ENCODE results near the gene VWA7.
"Not testable (repeated sequence)": the region's sequence is repeated elsewhere in the genome, so short reads cannot be mapped to it uniquely, and the experiment has no call there.

VWA7 gene

DNA sequence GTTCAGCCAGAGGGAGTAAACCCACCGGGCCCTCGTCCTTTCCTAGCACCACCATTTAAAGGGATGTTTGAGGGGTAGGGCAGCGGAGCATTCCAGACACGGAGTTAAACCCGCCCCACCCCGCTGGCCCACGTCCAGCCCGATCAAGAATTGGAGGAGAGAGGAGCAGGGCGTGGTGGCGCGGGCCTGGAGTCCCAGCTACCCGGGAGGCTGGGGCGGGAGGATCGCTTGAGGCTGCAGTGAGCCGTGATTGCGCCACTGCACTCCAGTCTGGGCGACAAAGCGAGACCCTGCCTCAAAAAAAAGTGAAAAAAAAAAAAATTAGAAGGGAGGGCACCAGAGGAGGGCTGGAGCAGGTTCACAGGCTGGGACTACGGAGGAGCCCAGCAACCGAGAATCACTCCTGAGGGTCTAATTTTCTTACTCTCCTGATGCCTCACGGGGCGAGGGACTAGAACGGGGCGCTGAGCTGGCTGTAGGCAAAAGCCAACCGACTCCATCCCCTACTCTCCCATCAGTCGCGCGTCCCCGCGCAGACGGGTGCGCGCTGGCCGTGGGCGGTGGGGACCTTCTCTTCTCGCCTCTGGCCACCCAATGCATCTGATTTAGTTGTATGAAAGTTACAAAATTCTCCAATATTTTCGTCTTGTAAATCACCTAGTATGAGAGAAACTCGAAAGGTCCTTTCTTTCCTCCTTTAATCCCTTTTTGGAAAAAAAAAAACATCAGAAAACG is 44.3 kb upstream of the VWA7 start:
- peak in 2 of 3 donors; percentile 39 to 53 for DNase-seq
- POLR2A ChIA-PET: interaction anchor here (1.0 kb wide), 1 partner anchor 118 kb away, joined by 3 read pairs; no protein-coding TSS in a partner anchor
- CTCF ChIA-PET: interaction anchor here (0.6 to 1.1 kb wide), 5 partner anchors 11 to 26 kb away, joined by 3 read pairs; partner anchors contain the start of genes LSM2 and VARS1

DNA sequence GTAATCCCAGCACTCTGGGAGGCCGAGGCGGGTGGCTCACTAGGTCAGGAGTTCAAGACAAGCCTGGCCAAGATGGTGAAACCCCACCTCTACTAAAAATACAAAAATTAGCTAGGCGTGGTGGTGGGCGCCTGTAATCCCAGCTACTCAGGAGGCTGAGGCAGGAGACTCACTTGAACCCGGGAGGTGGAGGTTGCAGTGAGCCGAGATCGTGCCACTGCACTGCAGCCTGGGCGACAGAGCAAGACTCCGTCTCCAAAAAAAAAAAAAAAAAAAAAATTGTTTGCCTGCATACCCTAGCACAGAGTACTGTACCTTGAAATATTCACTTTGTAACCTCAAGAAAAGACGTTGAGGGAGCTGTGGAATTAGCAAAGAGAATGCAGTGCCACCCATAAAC is 43.3 kb upstream of the VWA7 start:
- POLR2A ChIA-PET: interaction anchor here (0.6 to 1.0 kb wide), 2 partner anchors 31 to 199 kb away, joined by 3 read pairs; no protein-coding TSS in a partner anchor

More for the DNA sequence above, 44.3 kb upstream of the VWA7 start:
- WGBS (ENCODE audit: insufficient coverage): 10% methylated on average over 16 of the region's 39 CpGs
- H3K27me3 ChIP-seq (replicated peaks in 2 of 5; ENCODE audit: control insufficient read depth in 4 of 5, insufficient read depth in 5 of 5, low read length in 4 of 5): no peaks in the 10 kb centered on the region
- no peaks in the 10 kb centered on the region for H3K36me3 ChIP-seq (ENCODE audit: control insufficient read depth in 4 of 4, insufficient read depth in 4 of 4, low read length in 3 of 4)
- peaks cover 32 to 70% (median 55%) of the 10 kb centered on the region in 4 experiments for H3K4me1 ChIP-seq (ENCODE audit: control extremely low read depth in 1 of 4, control insufficient read depth in 4 of 4, insufficient read depth in 4 of 4, low read length in 3 of 4)
- peak overlapping the region; percentile 74 to 91 (median 86) for H3K4me3 ChIP-seq (ENCODE audit: control insufficient read depth in 1 of 7, extremely low read depth in 1 of 7, insufficient read depth in 4 of 7, low read depth in 2 of 7, low read length in 6 of 7)
- H3K9me3 ChIP-seq (ENCODE audit: control extremely low read depth in 1 of 5, control insufficient read depth in 4 of 5, insufficient read depth in 2 of 5, low read depth in 1 of 5, low read length in 4 of 5): no peaks in the 10 kb centered on the region
- H3K27ac ChIP-seq (ENCODE audit: insufficient read depth in 1 of 2, low read depth in 1 of 2, low read length in 2 of 2, poor library complexity in 1 of 2, severe bottlenecking in 2 of 2): peak overlapping the region; percentile 68 to 94

GRCh38 chr6:31819871-31820299 is 42.8 kb upstream of the VWA7 start:
- peak overlapping the region in 1 of 2 experiments; percentile 12 for H3K27ac ChIP-seq (ENCODE audit: insufficient read depth in 1 of 2, low read depth in 1 of 2, low read length in 2 of 2, poor library complexity in 1 of 2, severe bottlenecking in 2 of 2)
- no peaks in the 10 kb centered on the region for H3K36me3 ChIP-seq (ENCODE audit: control insufficient read depth in 4 of 4, insufficient read depth in 4 of 4, low read length in 3 of 4)
- no peaks in the 10 kb centered on the region for H3K9me3 ChIP-seq (ENCODE audit: control extremely low read depth in 1 of 5, control insufficient read depth in 4 of 5, insufficient read depth in 2 of 5, low read depth in 1 of 5, low read length in 4 of 5)
- ChIA-PET CTCF (interaction anchor here (0.8 to 2.6 kb wide), 6 partner anchors 11 to 108 kb away, joined by 3 to 9 read pairs (median 3); no protein-coding TSS in a partner anchor), POLR2A (interaction anchor here (0.6 to 1.0 kb wide), 2 partner anchors 31 to 198 kb away, joined by 3 read pairs; no protein-coding TSS in a partner anchor)
- H3K4me1 ChIP-seq (ENCODE audit: control extremely low read depth in 1 of 4, control insufficient read depth in 4 of 4, insufficient read depth in 4 of 4, low read length in 3 of 4): peaks cover 30 to 62% (median 46%) of the 10 kb centered on the region in 4 experiments
- H3K4me3 ChIP-seq (ENCODE audit: control insufficient read depth in 1 of 7, extremely low read depth in 1 of 7, insufficient read depth in 4 of 7, low read depth in 2 of 7, low read length in 6 of 7): no peak overlapping the region
- DNase-seq: no peak
- no peaks in the 10 kb centered on the region for H3K27me3 ChIP-seq (replicated peaks in 2 of 5; ENCODE audit: control insufficient read depth in 4 of 5, insufficient read depth in 5 of 5, low read length in 4 of 5)

More for the DNA sequence above, 43.3 kb upstream of the VWA7 start:
- not testable (repeated sequence) for H3K36me3 ChIP-seq (ENCODE audit: control insufficient read depth in 4 of 4, insufficient read depth in 4 of 4, low read length in 3 of 4); H3K27me3 ChIP-seq (replicated peaks in 2 of 5; ENCODE audit: control insufficient read depth in 4 of 5, insufficient read depth in 5 of 5, low read length in 4 of 5); H3K27ac ChIP-seq (ENCODE audit: insufficient read depth in 1 of 2, low read depth in 1 of 2, low read length in 2 of 2, poor library complexity in 1 of 2, severe bottlenecking in 2 of 2); DNase-seq; H3K9me3 ChIP-seq (ENCODE audit: control extremely low read depth in 1 of 5, control insufficient read depth in 4 of 5, insufficient read depth in 2 of 5, low read depth in 1 of 5, low read length in 4 of 5)
- CTCF ChIA-PET: interaction anchor here (0.8 to 2.6 kb wide), 5 partner anchors 10 to 108 kb away, joined by 3 to 9 read pairs (median 3); no protein-coding TSS in a partner anchor
- Histone ChIP-seq H3K4me1 (ENCODE audit: control extremely low read depth in 1 of 4, control insufficient read depth in 4 of 4, insufficient read depth in 4 of 4, low read length in 3 of 4) (peaks cover 30 to 62% (median 46%) of the 10 kb centered on the region in 4 experiments), H3K4me3 (ENCODE audit: control insufficient read depth in 1 of 7, extremely low read depth in 1 of 7, insufficient read depth in 4 of 7, low read depth in 2 of 7, low read length in 6 of 7) (peak overlapping the region in 1 of 7 experiments; percentile 33)
- WGBS (ENCODE audit: insufficient coverage): 82% methylated on average over 2 of the region's 10 CpGs

GRCh38 chr6:31817929-31818511 is 40.9 kb upstream of the VWA7 start:
- peak overlapping the region; percentile 46 to 67 for H3K27ac ChIP-seq (ENCODE audit: insufficient read depth in 1 of 2, low read depth in 1 of 2, low read length in 2 of 2, poor library complexity in 1 of 2, severe bottlenecking in 2 of 2)
- not testable (repeated sequence) for DNase-seq; H3K36me3 ChIP-seq (ENCODE audit: control insufficient read depth in 4 of 4, insufficient read depth in 4 of 4, low read length in 3 of 4); H3K27me3 ChIP-seq (replicated peaks in 2 of 5; ENCODE audit: control insufficient read depth in 4 of 5, insufficient read depth in 5 of 5, low read length in 4 of 5); H3K9me3 ChIP-seq (ENCODE audit: control extremely low read depth in 1 of 5, control insufficient read depth in 4 of 5, insufficient read depth in 2 of 5, low read depth in 1 of 5, low read length in 4 of 5)
- ChIA-PET CTCF (interaction anchor here (1.0 to 2.6 kb wide), 11 partner anchors 9 to 259 kb away, joined by 3 to 9 read pairs (median 4); partner anchors contain the start of gene LSM2), POLR2A (interaction anchor here (0.7 to 1.4 kb wide), 3 partner anchors 15 to 79 kb away, joined by 3 to 4 read pairs (median 3); partner anchors contain the start of gene VARS1)
- H3K4me1 ChIP-seq (ENCODE audit: control extremely low read depth in 1 of 4, control insufficient read depth in 4 of 4, insufficient read depth in 4 of 4, low read length in 3 of 4): peaks cover 30 to 62% (median 43%) of the 10 kb centered on the region in 4 experiments
- WGBS (ENCODE audit: insufficient coverage): 25% methylated on average over 2 of the region's 8 CpGs
- peak overlapping the region in 6 of 7 experiments; percentile 59 to 83 (median 70) for H3K4me3 ChIP-seq (ENCODE audit: control insufficient read depth in 1 of 7, extremely low read depth in 1 of 7, insufficient read depth in 4 of 7, low read depth in 2 of 7, low read length in 6 of 7)

DNA sequence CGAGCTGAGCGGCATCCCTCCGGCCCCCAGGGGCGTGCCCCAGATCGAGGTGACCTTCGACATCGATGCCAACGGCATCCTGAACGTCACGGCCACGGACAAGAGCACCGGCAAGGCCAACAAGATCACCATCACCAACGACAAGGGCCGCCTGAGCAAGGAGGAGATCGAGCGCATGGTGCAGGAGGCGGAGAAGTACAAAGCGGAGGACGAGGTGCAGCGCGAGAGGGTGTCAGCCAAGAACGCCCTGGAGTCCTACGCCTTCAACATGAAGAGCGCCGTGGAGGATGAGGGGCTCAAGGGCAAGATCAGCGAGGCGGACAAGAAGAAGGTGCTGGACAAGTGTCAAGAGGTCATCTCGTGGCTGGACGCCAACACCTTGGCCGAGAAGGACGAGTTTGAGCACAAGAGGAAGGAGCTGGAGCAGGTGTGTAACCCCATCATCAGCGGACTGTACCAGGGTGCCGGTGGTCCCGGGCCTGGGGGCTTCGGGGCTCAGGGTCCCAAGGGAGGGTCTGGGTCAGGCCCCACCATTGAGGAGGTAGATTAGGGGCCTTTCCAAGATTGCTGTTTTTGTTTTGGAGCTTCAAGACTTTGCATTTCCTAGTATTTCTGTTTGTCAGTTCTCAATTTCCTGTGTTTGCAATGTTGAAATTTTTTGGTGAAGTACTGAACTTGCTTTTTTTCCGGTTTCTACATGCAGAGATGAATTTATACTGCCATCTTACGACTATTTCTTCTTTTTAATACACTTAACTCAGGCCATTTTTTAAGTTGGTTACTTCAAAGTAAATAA is 40.2 kb upstream of the VWA7 start:
- ChIA-PET POLR2A (interaction anchor here (0.7 to 1.4 kb wide), 3 partner anchors 14 to 78 kb away, joined by 3 to 4 read pairs (median 3); partner anchors contain the start of gene VARS1), CTCF (interaction anchor here (1.0 to 1.7 kb wide), 8 partner anchors 8 to 258 kb away, joined by 3 to 6 read pairs (median 4); partner anchors contain the start of gene LSM2)
- not testable (repeated sequence) for H3K27me3 ChIP-seq (replicated peaks in 2 of 5; ENCODE audit: control insufficient read depth in 4 of 5, insufficient read depth in 5 of 5, low read length in 4 of 5); H3K9me3 ChIP-seq (ENCODE audit: control extremely low read depth in 1 of 5, control insufficient read depth in 4 of 5, insufficient read depth in 2 of 5, low read depth in 1 of 5, low read length in 4 of 5); H3K36me3 ChIP-seq (ENCODE audit: control insufficient read depth in 4 of 4, insufficient read depth in 4 of 4, low read length in 3 of 4)
- peak in 1 of 3 donors; percentile 53 for DNase-seq
- peak overlapping the region; percentile 46 to 67 for H3K27ac ChIP-seq (ENCODE audit: insufficient read depth in 1 of 2, low read depth in 1 of 2, low read length in 2 of 2, poor library complexity in 1 of 2, severe bottlenecking in 2 of 2)
- peak overlapping the region in 6 of 7 experiments; percentile 59 to 83 (median 70) for H3K4me3 ChIP-seq (ENCODE audit: control insufficient read depth in 1 of 7, extremely low read depth in 1 of 7, insufficient read depth in 4 of 7, low read depth in 2 of 7, low read length in 6 of 7)
- H3K4me1 ChIP-seq (ENCODE audit: control extremely low read depth in 1 of 4, control insufficient read depth in 4 of 4, insufficient read depth in 4 of 4, low read length in 3 of 4): peaks cover 24 to 55% (median 38%) of the 10 kb centered on the region in 4 experiments
- 25% methylated on average over 4 of the region's 37 CpGs for WGBS (ENCODE audit: insufficient coverage)

DNA sequence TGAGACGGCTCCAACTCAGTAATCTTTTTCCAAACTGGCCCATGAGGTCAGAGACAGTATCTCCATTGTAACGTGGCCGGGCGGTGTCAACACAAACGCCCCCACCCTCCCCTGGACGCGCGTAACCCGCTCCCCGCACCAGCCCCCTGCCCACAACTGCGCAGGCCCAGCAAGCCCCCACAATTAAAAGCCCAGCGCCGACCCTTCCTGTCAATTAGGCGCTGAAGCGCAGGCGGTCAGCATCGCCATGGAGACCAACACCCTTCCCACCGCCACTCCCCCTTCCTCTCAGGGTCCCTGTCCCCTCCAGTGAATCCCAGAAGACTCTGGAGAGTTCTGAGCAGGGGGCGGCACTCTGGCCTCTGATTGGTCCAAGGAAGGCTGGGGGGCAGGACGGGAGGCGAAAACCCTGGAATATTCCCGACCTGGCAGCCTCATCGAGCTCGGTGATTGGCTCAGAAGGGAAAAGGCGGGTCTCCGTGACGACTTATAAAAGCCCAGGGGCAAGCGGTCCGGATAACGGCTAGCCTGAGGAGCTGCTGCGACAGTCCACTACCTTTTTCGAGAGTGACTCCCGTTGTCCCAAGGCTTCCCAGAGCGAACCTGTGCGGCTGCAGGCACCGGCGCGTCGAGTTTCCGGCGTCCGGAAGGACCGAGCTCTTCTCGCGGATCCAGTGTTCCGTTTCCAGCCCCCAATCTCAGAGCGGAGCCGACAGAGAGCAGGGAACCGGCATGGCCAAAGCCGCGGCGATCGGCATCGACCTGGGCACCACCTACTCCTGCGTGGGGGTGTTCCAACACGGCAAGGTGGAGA is 38.1 kb upstream of the VWA7 start, which contains the start of the genes HSPA1A and HSPA1L:
Gene HSPA1A, plus strand, starts transcription at position 519 of the 814 bp plus-strand sequence. Its CDS starts 214 bp downstream, at position 733.
Gene HSPA1L, minus strand, starts transcription at position 259 of the 814 bp plus-strand sequence. CDS start 3,311 bp downstream, outside the sequence.
- DNase-seq: peak; percentile 86 to 91 (median 90)
- H3K4me1 ChIP-seq (ENCODE audit: control extremely low read depth in 1 of 4, control insufficient read depth in 4 of 4, insufficient read depth in 4 of 4, low read length in 3 of 4): peaks cover 16 to 38% (median 27%) of the 10 kb centered on the region in 4 experiments
- H3K27me3 ChIP-seq (replicated peaks in 2 of 5; ENCODE audit: control insufficient read depth in 4 of 5, insufficient read depth in 5 of 5, low read length in 4 of 5): no peaks in the 10 kb centered on the region
- CTCF ChIA-PET: interaction anchor here (0.7 to 3.9 kb wide), 8 partner anchors 10 to 85 kb away, joined by 3 to 13 read pairs (median 4); partner anchors contain the start of genes DDAH2, HSPA1B and VARS1
- H3K4me3 ChIP-seq (ENCODE audit: control insufficient read depth in 1 of 7, extremely low read depth in 1 of 7, insufficient read depth in 4 of 7, low read depth in 2 of 7, low read length in 6 of 7): peak within 1 kb of the TSS; percentile 69 to 98 (median 88)
- no peaks in the 10 kb centered on the region for H3K9me3 ChIP-seq (ENCODE audit: control extremely low read depth in 1 of 5, control insufficient read depth in 4 of 5, insufficient read depth in 2 of 5, low read depth in 1 of 5, low read length in 4 of 5)
- H3K36me3 ChIP-seq (ENCODE audit: control insufficient read depth in 4 of 4, insufficient read depth in 4 of 4, low read length in 3 of 4): no peaks in the 10 kb centered on the region
- POLR2A ChIA-PET: interaction anchor here (0.8 to 1.9 kb wide), 4 partner anchors 9 to 19 kb away, joined by 4 to 14 read pairs (median 6); partner anchors contain the start of genes HSPA1B, LSM2 and VARS1
- peak within 1 kb of the TSS; percentile 58 to 83 for H3K27ac ChIP-seq (ENCODE audit: insufficient read depth in 1 of 2, low read depth in 1 of 2, low read length in 2 of 2, poor library complexity in 1 of 2, severe bottlenecking in 2 of 2)
- WGBS (ENCODE audit: insufficient coverage): 0% methylated on average over 34 of the region's 56 CpGs

Measured in common myeloid progenitor, CD34-positive (primary cell).